Colon (tissue), 2 donors: ENCODE results near the gene MCOLN2.
"Not testable (repeated sequence)": the region's sequence is repeated elsewhere in the genome, so short reads cannot be mapped to it uniquely, and the experiment has no call there.

Source experiments
- FAIRE-seq: peaks from 2 replicates; lab custom pipeline; 2012; peaks lifted over from hg19 to GRCh38; lab: Jason Lieb, UNC
- donor health status: control.
- donor health status: control.

Gene MCOLN2

GRCh38 chr1:84996846-84997666 lies at the start of gene MCOLN2:
MCOLN2 (minus strand) TSS chr1:84997113; CDS start chr1:84996872, 241 bp downstream.
- no peak for FAIRE-seq

- FAIRE-seq = no peak
Observed at GRCh38 chr1:85042413-85042812, 45.5 kb upstream of the MCOLN2 start.

DNA sequence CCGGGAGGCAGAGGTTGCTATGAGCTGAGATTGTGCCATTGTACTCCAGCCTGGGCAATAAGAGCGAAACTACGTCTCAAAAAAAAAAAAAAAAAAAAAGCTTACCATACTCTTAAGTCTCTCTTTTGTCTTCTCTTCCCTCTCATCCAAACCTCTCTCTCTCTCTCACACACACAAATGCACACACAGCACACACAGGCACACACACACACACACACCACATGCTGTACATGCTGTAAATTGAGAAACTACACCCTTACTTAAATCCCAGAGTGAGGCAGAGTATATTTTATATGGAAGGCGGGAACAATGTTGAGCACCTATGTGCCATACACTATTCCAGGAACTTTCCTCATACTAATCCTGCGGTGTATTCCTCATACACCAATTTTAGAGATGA lies 44.9 kb upstream of the MCOLN2 start:
- no peak for FAIRE-seq

- no peak for FAIRE-seq
Observed at GRCh38 chr1:85033221-85033620, 36.3 kb upstream of the MCOLN2 start.

DNA sequence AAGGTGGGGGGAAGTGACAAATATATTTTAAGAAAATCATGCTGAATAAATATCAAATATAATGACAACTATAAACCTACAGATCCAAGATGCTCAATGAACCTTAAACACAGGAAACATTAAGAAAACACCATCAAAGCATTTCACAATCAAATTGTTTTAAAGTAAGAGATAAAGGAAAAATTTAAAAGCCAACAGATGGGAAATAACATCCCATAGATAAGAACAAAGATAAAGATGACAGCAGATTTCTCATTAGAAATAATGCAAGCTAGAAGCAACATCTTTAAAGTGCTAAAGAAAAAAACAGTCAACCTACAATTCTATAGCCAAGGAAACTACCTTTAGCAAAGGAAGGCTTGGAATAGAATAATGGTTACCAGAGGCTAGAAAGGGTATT lies 33.6 kb upstream of the MCOLN2 start:
- FAIRE-seq = no peak

GRCh38 chr1:85028151-85028550 lies 31.2 kb upstream of the MCOLN2 start:
- FAIRE-seq = no peak

DNA sequence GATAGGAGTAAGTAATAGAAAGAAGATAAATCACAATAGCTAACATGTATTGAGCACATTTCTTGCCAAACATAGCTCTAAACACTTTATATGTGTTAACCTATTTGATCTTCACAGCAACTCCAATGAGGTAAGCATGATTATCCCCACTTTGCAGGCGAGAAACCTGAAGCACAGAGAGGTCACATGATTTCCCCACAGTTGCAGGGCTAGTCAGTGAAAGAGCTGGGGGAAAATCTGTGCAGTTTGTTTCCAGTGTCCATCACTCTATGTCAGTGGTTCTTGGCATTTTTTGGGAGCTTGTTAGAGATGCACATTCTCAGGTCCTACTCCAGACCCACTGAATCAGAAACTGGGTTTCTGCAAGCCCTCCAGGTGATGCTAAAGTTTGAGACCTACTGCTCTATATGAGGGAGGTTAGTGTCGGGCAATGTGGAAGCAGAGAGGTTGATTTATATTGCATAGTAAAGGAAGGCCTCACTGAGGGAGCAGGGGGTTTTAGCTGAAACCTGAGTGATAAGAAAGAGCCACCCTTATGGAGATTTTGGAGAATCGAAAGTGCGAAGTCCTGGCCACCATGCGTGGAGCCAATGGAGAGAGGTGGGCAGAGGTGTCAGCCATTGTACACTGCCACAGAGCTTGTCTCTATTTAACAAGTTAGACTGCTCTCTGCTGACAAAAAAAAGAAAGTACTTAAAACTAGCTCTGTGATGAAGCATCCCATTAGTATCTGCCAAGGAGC lies 30.5 kb upstream of the MCOLN2 start:
- FAIRE-seq = no peak

DNA sequence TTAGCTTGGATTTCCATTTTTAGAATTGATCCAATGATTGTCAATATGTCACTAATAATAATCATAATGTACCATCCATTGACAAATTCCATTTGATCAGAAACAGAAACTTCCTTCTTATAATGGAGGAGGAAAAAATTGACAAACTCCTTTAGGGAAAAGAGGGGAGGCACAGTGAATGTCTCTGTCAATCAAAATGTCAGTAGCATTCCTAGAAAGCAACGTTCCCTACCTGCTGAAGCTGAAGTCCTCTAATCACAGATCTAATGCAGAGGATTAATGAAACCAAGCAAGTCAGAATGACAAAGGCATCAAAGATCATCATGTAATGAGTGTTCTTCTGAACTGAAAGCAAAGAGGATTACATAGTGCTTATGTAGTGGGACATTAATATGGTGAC lies 29.0 kb upstream of the MCOLN2 start:
- no peak for FAIRE-seq

DNA sequence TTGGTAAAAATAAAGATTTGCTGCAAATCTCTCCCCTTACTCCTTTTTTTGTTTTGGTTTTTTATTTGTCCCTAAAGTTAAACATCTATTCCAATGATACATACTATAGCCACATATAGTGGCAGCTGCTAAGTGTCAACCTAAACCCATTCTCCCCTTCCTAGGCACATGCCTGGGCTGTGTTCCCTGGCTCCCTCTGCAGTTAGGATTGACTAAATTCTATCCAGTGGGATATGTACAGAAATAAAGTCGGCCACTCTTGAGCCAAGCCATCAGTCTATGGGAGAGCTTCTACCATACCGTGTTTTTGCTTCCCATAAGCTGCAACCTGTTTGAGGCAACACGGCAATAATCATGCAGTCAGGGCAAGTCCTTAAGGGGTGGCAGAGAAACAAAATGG lies 27.8 kb upstream of the MCOLN2 start:
- no peak for FAIRE-seq

- FAIRE-seq = no peak
Observed at GRCh38 chr1:85022700-85023099, 25.8 kb upstream of the MCOLN2 start.

GRCh38 chr1:85019994-85020393 lies 23.1 kb upstream of the MCOLN2 start:
- no peak for FAIRE-seq

GRCh38 chr1:85015826-85016225 lies 18.9 kb upstream of the MCOLN2 start:
- no peak for FAIRE-seq

- not testable (repeated sequence) for FAIRE-seq
Observed at GRCh38 chr1:85005641-85006040, 8.7 kb upstream of the MCOLN2 start.

DNA sequence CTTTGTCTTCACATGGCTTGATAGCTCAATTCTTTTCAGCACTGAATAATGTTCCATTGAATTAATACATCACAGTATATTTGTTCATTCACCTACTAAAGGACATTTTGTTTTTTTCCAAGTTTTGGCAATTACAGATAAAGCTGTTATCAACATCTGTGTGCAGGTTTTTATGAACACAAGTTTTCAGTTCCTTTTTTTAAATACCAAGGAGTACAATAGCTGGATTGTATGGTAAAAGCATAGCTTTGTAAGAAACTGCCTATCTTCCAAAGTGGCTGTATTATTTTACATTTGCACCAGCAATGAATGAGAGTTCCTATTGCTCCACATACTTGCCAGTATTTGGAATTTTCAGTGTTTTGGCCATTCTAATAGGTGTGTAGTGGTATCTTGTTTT lies 4.8 kb upstream of the MCOLN2 start:
- no peak for FAIRE-seq

- no peak for FAIRE-seq
Observed at GRCh38 chr1:84998642-84999280, 1.8 kb upstream of the MCOLN2 start.

DNA sequence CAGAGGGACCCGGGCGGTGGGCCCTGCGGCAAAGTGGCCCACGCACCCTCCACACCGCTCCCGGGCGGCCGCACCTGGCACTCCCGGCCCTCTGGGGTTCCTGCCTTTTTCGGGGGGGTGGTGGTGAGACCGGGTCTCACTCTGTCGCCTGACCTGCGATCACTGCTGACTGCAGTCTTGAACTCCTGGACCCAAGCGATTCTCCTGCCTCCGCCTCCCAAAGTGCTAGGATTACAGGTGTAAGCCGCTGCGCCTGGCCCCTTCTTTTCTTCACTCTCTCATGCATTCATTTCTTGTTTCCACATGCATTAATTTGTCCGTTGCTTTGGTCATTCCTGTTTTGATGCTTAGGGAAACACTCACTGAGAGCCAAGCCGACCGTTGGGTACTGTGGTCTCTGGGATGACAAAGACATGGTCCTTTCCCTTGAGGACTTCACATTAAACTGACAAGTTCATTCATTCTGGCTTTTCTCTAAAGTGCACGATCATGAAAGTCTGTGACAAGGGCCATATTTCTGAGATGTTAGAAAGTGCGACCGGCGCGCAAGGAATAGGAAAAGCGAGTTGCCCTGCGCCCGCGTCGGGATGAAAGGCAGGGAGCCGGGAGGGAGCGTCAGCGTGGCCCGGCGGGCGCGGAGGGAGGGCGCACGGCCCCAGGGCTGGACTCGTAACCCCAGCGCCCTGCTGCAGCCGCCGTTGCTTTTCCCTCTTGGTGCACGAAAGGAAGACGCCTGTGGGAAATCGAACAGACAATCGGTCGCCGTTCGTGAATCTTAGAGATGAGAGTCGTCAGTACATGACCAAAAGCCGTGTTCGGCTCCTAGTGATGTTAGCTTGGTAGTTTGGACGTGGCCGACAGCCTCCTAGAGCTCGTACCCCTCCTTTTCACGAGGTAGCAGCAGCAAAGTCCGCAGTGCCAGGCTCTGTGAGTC lies 1.0 kb upstream of the MCOLN2 start:
- no peak for FAIRE-seq

- FAIRE-seq = no peak
Observed at GRCh38 chr1:84995484-84996334, 1.2 kb downstream of the MCOLN2 start.

- no peak for FAIRE-seq
Observed at GRCh38 chr1:84991097-84991920, 5.6 kb downstream of the MCOLN2 start.

GRCh38 chr1:84988588-84988987 lies 8.3 kb downstream of the MCOLN2 start:
- FAIRE-seq = no peak

- FAIRE-seq = not testable (repeated sequence)
Observed at GRCh38 chr1:84986561-84986960, 10.4 kb downstream of the MCOLN2 start.
